Kidney epithelial cell (primary cell): ENCODE results near the gene BCL11B. TPM values are rescaled to one million over a fixed set of nuclear protein-coding genes. Genes with fewer than 3 reads are reported as not detected.

Experiments
- DNase-seq: peaks from one replicate; pipeline ENCODE4 v3.0.0-alpha.2; 2010; ENCODE audit warnings: low read depth
- H3K27me3 ChIP-seq: 2 replicates; pipeline ENCODE4 v1.6.0; 2011; ENCODE audit warnings: low read length; ENCODE audit not compliant: control insufficient read depth, insufficient read depth
- H3K36me3 ChIP-seq: 2 replicates; pipeline ENCODE4 v1.5.1; 2011; ENCODE audit warnings: low read length; ENCODE audit not compliant: control insufficient read depth, insufficient read depth
- H3K4me3 ChIP-seq: 2 replicates; pipeline ENCODE4 v1.5.1; 2011; ENCODE audit warnings: low read depth, mild to moderate bottlenecking, control low read depth, low read length
- total RNA-seq: library from RNA; depleted of rRNA; stranded (reverse); fragments of >200 nt; gene quantifications from 2 replicates; pipeline ENCODE4 v1.2.3, GENCODE V29; 2015
- TF ChIP-seq, protein P1 (sequence below): IDR thresholded peaks from 2 replicates; pipeline ENCODE4 v1.5.1; 2011; ENCODE audit warnings: mild to moderate bottlenecking, moderate library complexity, low read length, control low read depth, inconsistent platforms; ENCODE audit not compliant: insufficient read depth, poor library complexity, severe bottlenecking

The BCL11B gene
- total RNA-seq, 1 donor from 2014 or later = 2.3 TPM

DNA sequence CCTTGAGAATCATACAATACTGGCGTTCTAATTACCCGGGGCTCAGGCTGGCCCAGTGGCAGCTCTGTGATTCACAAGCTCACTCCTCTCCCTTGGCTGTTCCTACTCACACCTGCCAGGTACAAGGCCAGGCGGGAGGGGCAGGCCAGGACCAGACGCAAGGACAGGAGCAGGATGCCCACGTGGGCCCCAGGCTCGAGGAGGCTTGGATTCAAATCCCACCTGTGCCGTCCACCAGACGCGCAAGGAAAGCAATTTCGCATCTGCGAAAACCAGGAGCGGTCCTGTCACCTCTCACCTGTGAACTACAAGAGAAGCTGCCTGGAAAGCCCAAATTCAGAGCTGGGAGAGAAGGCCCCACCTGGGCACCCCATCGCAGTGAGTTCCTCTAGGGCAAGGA lies 50.6 kb downstream of the BCL11B start:
- TF ChIP-seq, protein P1, sequence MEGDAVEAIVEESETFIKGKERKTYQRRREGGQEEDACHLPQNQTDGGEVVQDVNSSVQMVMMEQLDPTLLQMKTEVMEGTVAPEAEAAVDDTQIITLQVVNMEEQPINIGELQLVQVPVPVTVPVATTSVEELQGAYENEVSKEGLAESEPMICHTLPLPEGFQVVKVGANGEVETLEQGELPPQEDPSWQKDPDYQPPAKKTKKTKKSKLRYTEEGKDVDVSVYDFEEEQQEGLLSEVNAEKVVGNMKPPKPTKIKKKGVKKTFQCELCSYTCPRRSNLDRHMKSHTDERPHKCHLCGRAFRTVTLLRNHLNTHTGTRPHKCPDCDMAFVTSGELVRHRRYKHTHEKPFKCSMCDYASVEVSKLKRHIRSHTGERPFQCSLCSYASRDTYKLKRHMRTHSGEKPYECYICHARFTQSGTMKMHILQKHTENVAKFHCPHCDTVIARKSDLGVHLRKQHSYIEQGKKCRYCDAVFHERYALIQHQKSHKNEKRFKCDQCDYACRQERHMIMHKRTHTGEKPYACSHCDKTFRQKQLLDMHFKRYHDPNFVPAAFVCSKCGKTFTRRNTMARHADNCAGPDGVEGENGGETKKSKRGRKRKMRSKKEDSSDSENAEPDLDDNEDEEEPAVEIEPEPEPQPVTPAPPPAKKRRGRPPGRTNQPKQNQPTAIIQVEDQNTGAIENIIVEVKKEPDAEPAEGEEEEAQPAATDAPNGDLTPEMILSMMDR = no peak
- no peaks in the 10 kb centered on the region for H3K36me3 ChIP-seq
- no peak for DNase-seq
- no peaks in the 10 kb centered on the region for H3K27me3 ChIP-seq
- H3K4me3 ChIP-seq = no peak overlapping the region

DNA sequence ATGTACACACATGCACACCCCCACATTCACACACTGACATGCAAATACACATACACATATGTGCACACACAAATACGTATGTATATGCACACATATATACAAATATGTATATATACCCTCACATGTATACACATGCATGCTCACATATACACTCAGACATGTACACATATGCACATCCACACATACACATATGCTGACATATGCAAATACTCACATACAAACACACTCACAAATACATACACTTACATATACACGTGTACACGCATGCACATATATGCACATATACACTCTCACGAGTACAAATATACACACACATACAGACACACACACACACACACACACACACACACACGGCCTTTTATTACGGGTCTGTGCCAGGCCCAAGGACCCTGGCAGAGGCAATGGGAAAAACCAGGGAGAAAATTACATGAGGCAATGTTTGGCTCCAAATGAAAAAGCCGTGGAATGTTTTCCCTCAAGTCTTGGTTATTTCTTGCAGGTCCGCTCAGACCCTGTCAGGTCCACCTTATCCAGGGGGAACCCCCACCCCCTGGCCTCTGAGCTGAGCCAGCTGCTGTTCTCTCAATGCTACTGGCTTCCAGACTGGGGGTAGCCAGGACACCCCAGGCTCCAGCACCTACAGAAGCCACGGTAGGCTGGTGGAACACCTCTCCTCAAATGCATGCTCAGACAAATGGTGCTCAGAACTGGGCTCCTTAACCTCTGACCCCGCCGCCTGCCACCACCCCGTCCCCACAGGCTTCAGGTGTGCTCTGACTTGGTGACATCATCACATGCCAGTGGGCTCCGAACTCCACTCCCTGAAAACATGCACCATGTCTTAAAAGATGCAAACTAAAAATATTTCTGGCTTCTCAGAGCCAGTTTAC lies 54.7 kb downstream of the BCL11B start:
- DNase-seq = no peak
- TF ChIP-seq, protein P1 = no peak
- H3K27me3 ChIP-seq = peaks cover 7% of the 10 kb centered on the region
- H3K4me3 ChIP-seq = no peak overlapping the region
- no peaks in the 10 kb centered on the region for H3K36me3 ChIP-seq

DNA sequence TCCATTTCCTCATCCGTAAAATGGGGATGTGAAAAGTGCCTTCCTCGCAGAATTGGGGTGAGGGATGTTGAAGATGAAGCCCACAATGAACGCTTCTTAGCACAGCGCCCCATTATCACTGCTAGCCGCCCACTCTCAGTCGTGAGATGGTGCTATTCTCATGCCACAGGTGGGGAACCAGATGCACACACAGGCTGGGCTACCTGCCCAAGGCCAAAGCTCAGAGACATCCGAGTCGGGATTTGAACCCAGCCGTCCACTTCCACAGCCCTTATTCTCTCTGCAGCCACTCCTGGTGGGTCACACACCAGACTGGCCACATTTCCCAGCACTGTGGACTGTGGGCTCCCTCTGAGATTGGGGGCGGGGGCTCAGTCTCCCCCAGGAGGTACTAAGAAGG lies 55.8 kb downstream of the BCL11B start:
- Histone ChIP-seq H3K27me3 (peaks cover 7% of the 10 kb centered on the region), H3K36me3 (no peaks in the 10 kb centered on the region), H3K4me3 (no peak overlapping the region)
- no peak for DNase-seq
- TF ChIP-seq, protein P1 = no peak

DNA sequence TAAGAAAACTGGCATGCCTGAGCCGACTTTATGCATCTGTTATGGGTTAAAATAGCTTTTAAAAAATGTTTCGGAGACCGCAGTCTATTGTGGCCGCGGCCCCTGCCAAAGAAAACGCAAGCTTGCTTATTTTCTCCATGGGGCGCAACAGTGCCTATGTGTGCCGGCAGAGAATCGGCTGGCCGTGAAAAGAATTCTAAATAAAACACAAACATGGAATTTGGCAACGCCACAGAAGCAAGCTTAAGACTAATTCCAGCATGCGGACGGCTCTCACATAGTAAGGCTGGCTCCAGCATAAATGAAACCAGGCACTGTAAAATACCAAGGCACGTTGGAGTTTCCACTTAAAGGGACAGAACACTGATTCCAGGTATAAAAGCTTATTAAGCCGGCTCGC lies 56.7 kb downstream of the BCL11B start:
- no peak for DNase-seq
- Histone ChIP-seq H3K4me3 (peak overlapping the region; percentile 14), H3K36me3 (no peaks in the 10 kb centered on the region), H3K27me3 (peaks cover 7% of the 10 kb centered on the region)
- TF ChIP-seq, protein P1 = no peak

DNA sequence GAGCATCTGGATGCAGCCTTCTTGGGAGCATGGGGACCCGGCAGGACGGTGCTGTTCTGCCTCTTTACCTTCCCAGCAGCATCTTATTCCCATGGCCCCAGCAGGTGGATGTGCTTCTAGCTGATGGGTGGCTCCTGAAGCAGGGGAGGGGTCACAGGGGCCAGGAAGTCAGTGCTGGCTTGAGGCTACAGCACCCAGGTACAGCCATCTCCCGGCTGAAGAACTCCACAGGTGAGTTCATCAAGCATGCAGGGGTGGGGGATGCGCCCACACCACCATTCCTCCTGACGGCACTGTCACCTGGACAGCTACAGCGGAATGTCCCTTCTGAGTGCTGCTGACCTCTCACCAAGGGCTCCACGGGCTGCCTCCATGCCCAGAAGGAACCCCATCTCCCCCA lies 57.3 kb downstream of the BCL11B start:
- DNase-seq = no peak
- Histone ChIP-seq H3K36me3 (no peaks in the 10 kb centered on the region), H3K27me3 (peaks cover 7% of the 10 kb centered on the region), H3K4me3 (no peak overlapping the region)
- TF ChIP-seq, protein P1 = no peak
